Subcutaneous adipose tissue (tissue), 4 donors: ENCODE measurements around the gene ACSL3. TPM values are rescaled to one million over a fixed set of nuclear protein-coding genes. Genes with fewer than 3 reads are reported as not detected.

Experiments
- CTCF ChIP-seq: fragments of 450-650 bp; IDR thresholded peaks from one replicate; pipeline ENCODE4 v1.5.1; 2016; ENCODE audit warnings: low read depth, mild to moderate bottlenecking, control low read depth, antibody characterized with exemption, moderate library complexity
- total RNA-seq, 4 donors: library from RNA; depleted of rRNA; stranded (reverse); fragments of >200 nt; gene quantifications; one replicate each; pipeline ENCODE4 v1.1.0, GENCODE V29; 2016

ACSL3 gene
- total RNA-seq, 4 donors from 2014 or later: 40.1 to 81.8 (median 42.8) TPM

- TF ChIP-seq CTCF: no peak
These were observed 78.5 kb downstream of the ACSL3 start for GRCh38 chr2:222939208-222939856.

- no peak for TF ChIP-seq CTCF
These were observed 79.1 kb downstream of the ACSL3 start for GRCh38 chr2:222939979-222940378.

DNA sequence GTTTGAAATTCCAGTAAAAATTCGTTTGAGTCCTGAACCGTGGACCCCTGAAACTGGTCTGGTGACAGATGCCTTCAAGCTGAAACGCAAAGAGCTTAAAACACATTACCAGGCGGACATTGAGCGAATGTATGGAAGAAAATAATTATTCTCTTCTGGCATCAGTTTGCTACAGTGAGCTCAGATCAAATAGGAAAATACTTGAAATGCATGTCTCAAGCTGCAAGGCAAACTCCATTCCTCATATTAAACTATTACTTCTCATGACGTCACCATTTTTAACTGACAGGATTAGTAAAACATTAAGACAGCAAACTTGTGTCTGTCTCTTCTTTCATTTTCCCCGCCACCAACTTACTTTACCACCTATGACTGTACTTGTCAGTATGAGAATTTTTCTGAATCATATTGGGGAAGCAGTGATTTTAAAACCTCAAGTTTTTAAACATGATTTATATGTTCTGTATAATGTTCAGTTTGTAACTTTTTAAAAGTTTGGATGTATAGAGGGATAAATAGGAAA lies 80.7 kb downstream of the ACSL3 start:
- TF ChIP-seq CTCF: no peak

- no peak for TF ChIP-seq CTCF
These were observed 81.7 kb downstream of the ACSL3 start for GRCh38 chr2:222942561-222942960.

DNA sequence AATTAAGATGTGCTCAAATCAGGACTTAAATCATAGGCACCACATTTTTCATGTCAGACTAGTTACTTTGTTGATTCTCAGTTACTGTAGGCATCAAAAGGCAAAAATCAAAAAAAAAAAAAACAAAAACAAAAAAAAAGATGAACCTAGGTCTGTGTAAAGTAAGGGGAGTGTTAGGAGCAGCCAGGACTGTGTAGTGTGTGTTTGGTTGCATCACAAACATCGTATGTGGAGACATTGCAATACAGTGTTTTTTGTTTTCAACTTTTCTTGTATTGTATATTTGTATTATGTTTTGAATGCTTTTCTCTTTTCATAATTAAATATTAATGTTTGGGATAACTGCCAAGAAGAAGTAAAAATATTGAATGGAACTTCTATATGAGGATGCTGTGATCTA lies 82.1 kb downstream of the ACSL3 start:
- no peak for TF ChIP-seq CTCF

DNA sequence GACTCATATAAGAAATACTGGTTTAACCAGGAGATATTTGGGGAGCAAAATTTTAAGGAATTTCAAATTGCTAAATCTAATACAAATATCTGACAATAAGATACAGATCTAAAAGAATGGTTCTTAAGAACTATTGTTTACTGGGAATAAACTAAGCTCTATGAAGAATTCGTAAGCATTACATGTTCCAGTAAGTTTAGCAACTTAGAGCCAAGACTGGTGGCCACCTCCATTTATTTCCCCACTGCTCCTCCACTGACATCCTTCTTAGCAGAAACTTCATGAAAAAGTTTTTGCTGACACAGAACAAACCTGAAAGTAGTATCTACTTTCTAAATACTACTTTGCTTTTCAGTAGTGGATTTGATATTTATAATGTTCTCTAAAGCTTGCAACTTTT lies 83.0 kb downstream of the ACSL3 start:
- TF ChIP-seq CTCF: no peak

- TF ChIP-seq CTCF: no peak
These were observed 83.7 kb downstream of the ACSL3 start for GRCh38 chr2:222944552-222944951.
